ENCODE results near the gene FAM83E. TPM values are rescaled to one million over a fixed set of nuclear protein-coding genes. Genes with fewer than 3 reads are reported as not detected.
"Not testable (repeated sequence)": the region's sequence is repeated elsewhere in the genome, so short reads cannot be mapped to it uniquely, and the experiment has no call there.

Gene FAM83E
- total RNA-seq, 2 donors from 2014 or later: 180 to 247 TPM

- intact Hi-C loops (cut with DNase I, micrococcal nuclease); DNase-seq; ATAC-seq: not testable (repeated sequence)
These were observed 17.4 kb upstream of the FAM83E start for GRCh38 chr19:48632286-48632685.

GRCh38 chr19:48631225-48631624, 16.3 kb upstream of the FAM83E start:
- DNase-seq (no peak), ATAC-seq (no peak)
- intact Hi-C loops (cut with DNase I, micrococcal nuclease): no loop called here

GRCh38 chr19:48630296-48631063, 15.6 kb upstream of the FAM83E start:
- ATAC-seq (peak; percentile 17), DNase-seq (peak; percentile 72 to 81)
- intact Hi-C loops (cut with DNase I, micrococcal nuclease): no loop called here

- DNase-seq: peak; percentile 88 to 93
- intact Hi-C loops (cut with DNase I, micrococcal nuclease): no loop called here
- peak; percentile 60 for ATAC-seq
These were observed 14.9 kb upstream of the FAM83E start for GRCh38 chr19:48629599-48630295.

GRCh38 chr19:48629297-48629598, 14.4 kb upstream of the FAM83E start:
- ATAC-seq: no peak
- DNase-seq: no peak
- intact Hi-C loops (cut with DNase I, micrococcal nuclease): no loop called here

GRCh38 chr19:48628486-48629296, 13.8 kb upstream of the FAM83E start:
- intact Hi-C loops (cut with DNase I, micrococcal nuclease): no loop called here
- ATAC-seq: no peak
- DNase-seq: peak in 1 of 2 donors; percentile 36

- no peak for DNase-seq
- intact Hi-C loops (cut with DNase I, micrococcal nuclease): no loop called here
- no peak for ATAC-seq
These were observed 13.0 kb upstream of the FAM83E start for GRCh38 chr19:48627865-48628314.

- intact Hi-C loops (cut with DNase I, micrococcal nuclease): no loop called here
- DNase-seq: peak; percentile 64 to 68
- ATAC-seq: peak; percentile 39
These were observed 12.5 kb upstream of the FAM83E start for GRCh38 chr19:48627201-48627864.

GRCh38 chr19:48625891-48626327, 11.0 kb upstream of the FAM83E start:
- intact Hi-C loops (cut with DNase I, micrococcal nuclease): no loop called here
- DNase-seq: peak in 1 of 2 donors; percentile 50
- ATAC-seq: no peak

GRCh38 chr19:48624791-48625723, 10.2 kb upstream of the FAM83E start:
- DNase-seq (peak; percentile 80 to 84), ATAC-seq (peak; percentile 60)
- intact Hi-C loops (cut with DNase I, micrococcal nuclease): no loop called here

GRCh38 chr19:48624067-48624594, 9.3 kb upstream of the FAM83E start:
- peak; percentile 70 for ATAC-seq

GRCh38 chr19:48623556-48624066, 8.7 kb upstream of the FAM83E start:
- DNase-seq (no peak), ATAC-seq (no peak)
- intact Hi-C loops (cut with DNase I, micrococcal nuclease): no loop called here

More at GRCh38 chr19:48624067-48624594, 9.3 kb upstream of the FAM83E start:
- peak; percentile 99 for DNase-seq
- intact Hi-C loops (cut with DNase I, micrococcal nuclease): no loop called here

- intact Hi-C loops (cut with DNase I, micrococcal nuclease): no loop called here
- DNase-seq: no peak
- ATAC-seq: no peak
These were observed 5.1 kb upstream of the FAM83E start for GRCh38 chr19:48619692-48620585.

GRCh38 chr19:48618916-48619691, 4.2 kb upstream of the FAM83E start, which contains the start of the genes RPL18 and SPHK2:
Gene RPL18, minus strand, starts transcription at chr19:48619178. Its CDS starts 35 bp downstream, at chr19:48619143.
Gene SPHK2, plus strand, starts transcription at chr19:48619506. Its CDS starts 1,009 bp downstream, at chr19:48620515.
- ATAC-seq: peak; percentile 63
- peak; percentile 96 to 99 for DNase-seq
- intact Hi-C loops (cut with DNase I, micrococcal nuclease): no loop called here

GRCh38 chr19:48618278-48618915, 3.5 kb upstream of the FAM83E start:
- DNase-seq (peak in 1 of 2 donors; percentile 47), ATAC-seq (no peak)
- intact Hi-C loops (cut with DNase I, micrococcal nuclease): no loop called here
